AG20443 (cell line): ENCODE data around the gene PLCB1.

ENCODE experiments used
- DNase-seq: peaks from one replicate; pipeline ENCODE4 v3.0.0; 2012; ENCODE audit warnings: low spot score, mixed read lengths

Gene PLCB1

GRCh38 chr20:8129211-8129976, 2.7 kb upstream of the PLCB1 start:
- DNase-seq, result no peak

- no peak for DNase-seq
These were observed 1.1 kb upstream of the PLCB1 start for GRCh38 chr20:8130840-8131526.

GRCh38 chr20:8132484-8133309, 631 bp downstream of the PLCB1 start:
- peak; percentile 14 for DNase-seq

- DNase-seq, result no peak
These were observed 1.3 kb downstream of the PLCB1 start for GRCh38 chr20:8133310-8133768.

- no peak for DNase-seq
These were observed 1.9 kb downstream of the PLCB1 start for GRCh38 chr20:8133851-8134451.

GRCh38 chr20:8139899-8140298, 7.8 kb downstream of the PLCB1 start:
- no peak for DNase-seq

GRCh38 chr20:8143474-8143873, 11.4 kb downstream of the PLCB1 start:
- no peak for DNase-seq

GRCh38 chr20:8144282-8145245, 12.5 kb downstream of the PLCB1 start:
- peak; percentile 68 for DNase-seq

- DNase-seq, result no peak
These were observed 13.4 kb downstream of the PLCB1 start for GRCh38 chr20:8145246-8146168.

- no peak for DNase-seq
These were observed 15.4 kb downstream of the PLCB1 start for GRCh38 chr20:8147476-8147875.

GRCh38 chr20:8148501-8148900, 16.4 kb downstream of the PLCB1 start:
- no peak for DNase-seq

GRCh38 chr20:8150591-8150990, 18.5 kb downstream of the PLCB1 start:
- DNase-seq, result peak; percentile 23

- DNase-seq, result no peak
These were observed 19.3 kb downstream of the PLCB1 start for GRCh38 chr20:8151372-8151771.

GRCh38 chr20:8152183-8152582, 20.1 kb downstream of the PLCB1 start:
- DNase-seq, result peak; percentile 27

GRCh38 chr20:8152847-8153246, 20.8 kb downstream of the PLCB1 start:
- DNase-seq, result no peak

- no peak for DNase-seq
These were observed 21.3 kb downstream of the PLCB1 start for GRCh38 chr20:8153281-8153908.

GRCh38 chr20:8154638-8155037, 22.6 kb downstream of the PLCB1 start:
- no peak for DNase-seq

GRCh38 chr20:8155229-8155628, 23.2 kb downstream of the PLCB1 start:
- no peak for DNase-seq

GRCh38 chr20:8155812-8156211, 23.7 kb downstream of the PLCB1 start:
- peak; percentile 12 for DNase-seq
